ENCODE data around the gene FXYD4. TPM values are rescaled to one million over a fixed set of nuclear protein-coding genes. Genes with fewer than 3 reads are reported as not detected.

FXYD4 gene
- total and polyA plus RNA-seq, 4 experiments from 2014 or later: not detected

GRCh38 chr10:43386981-43387677, 15.7 kb downstream of the FXYD4 start:
- Mint-ChIP-seq H3K36me3 (peaks cover 45 to 73% of the 10 kb centered on the region in 2 donors), H3K27me3 (no peaks in the 10 kb centered on the region), H3K9me3 (no peaks in the 10 kb centered on the region), H3K4me1 (peaks cover 42 to 74% (median 56%) of the 10 kb centered on the region in 4 donors), H3K4me3 (peak overlapping the region in 1 of 8 donors; percentile 36), H3K27ac (peak overlapping the region; percentile 60 to 90 (median 81))
- no peak overlapping the region for H3K4me3 ChIP-seq (ENCODE audit: low read length in 2 of 2)
- POLR2A ChIA-PET (ENCODE audit: partially characterized antibody): interaction anchor here (0.6 to 1.2 kb wide), 3 partner anchors 13 to 108 kb away, joined by 3 read pairs; no protein-coding TSS in a partner anchor
- no peak for DNase-seq
- peaks cover 47% of the 10 kb centered on the region for H3K4me1 ChIP-seq (ENCODE audit: insufficient read depth, low read length)
- H3K27me3 ChIP-seq (ENCODE audit: insufficient read depth, low read length): no peaks in the 10 kb centered on the region
- H3K27ac ChIP-seq (ENCODE audit: low read depth, low read length): peak overlapping the region; percentile 10
- no peaks in the 10 kb centered on the region for H3K9me3 ChIP-seq (ENCODE audit: control insufficient read depth in 1 of 2, low read length in 2 of 2)
- H3K36me3 ChIP-seq (ENCODE audit: insufficient read depth, low read length): peaks cover 70% of the 10 kb centered on the region
- CTCF ChIA-PET (ENCODE audit: partially characterized antibody): interaction anchor here (1.2 kb wide), 1 partner anchor 75 kb away, joined by 4 read pairs; no protein-coding TSS in a partner anchor
- intact Hi-C loops (cut with micrococcal nuclease): loop anchor here (1.0 kb wide), 1 partner anchor 9 kb away; no protein-coding TSS in a partner anchor

GRCh38 chr10:43387678-43388032, 16.2 kb downstream of the FXYD4 start:
- CTCF ChIA-PET (ENCODE audit: partially characterized antibody): interaction anchor here (1.2 kb wide), 1 partner anchor 75 kb away, joined by 4 read pairs; no protein-coding TSS in a partner anchor
- peaks cover 75% of the 10 kb centered on the region for H3K36me3 ChIP-seq (ENCODE audit: insufficient read depth, low read length)

GRCh38 chr10:43389867-43390266, 18.4 kb downstream of the FXYD4 start:
- Histone ChIP-seq H3K27me3 (ENCODE audit: insufficient read depth, low read length) (no peaks in the 10 kb centered on the region), H3K36me3 (ENCODE audit: insufficient read depth, low read length) (peaks cover 93% of the 10 kb centered on the region), H3K9me3 (ENCODE audit: control insufficient read depth in 1 of 2, low read length in 2 of 2) (no peaks in the 10 kb centered on the region), H3K4me3 (ENCODE audit: low read length in 2 of 2) (no peak overlapping the region), H3K27ac (ENCODE audit: low read depth, low read length) (no peak overlapping the region), H3K4me1 (ENCODE audit: insufficient read depth, low read length) (peaks cover 72% of the 10 kb centered on the region)
- CTCF ChIA-PET (ENCODE audit: partially characterized antibody): interaction anchor here (0.7 to 2.7 kb wide), 7 partner anchors 8 to 252 kb away, joined by 3 to 12 read pairs (median 7); partner anchors contain the start of genes CSGALNACT2 and ZNF487
- H3K4me1 Mint-ChIP-seq: peaks cover 58 to 89% (median 68%) of the 10 kb centered on the region in 4 donors
- DNase-seq: no peak
- peak overlapping the region in 1 of 8 donors; percentile 5 for H3K4me3 Mint-ChIP-seq
- peak overlapping the region; percentile 53 to 89 (median 81) for H3K27ac Mint-ChIP-seq
- intact Hi-C loops (cut with micrococcal nuclease): no loop called here
- peaks cover 64 to 91% of the 10 kb centered on the region in 2 donors for H3K36me3 Mint-ChIP-seq
- no peaks in the 10 kb centered on the region for H3K27me3 Mint-ChIP-seq
- POLR2A ChIA-PET (ENCODE audit: partially characterized antibody): interaction anchor here (1.2 to 13.4 kb wide), 2 partner anchors 19 to 47 kb away, joined by 5 to 250 read pairs; partner anchors contain the start of genes HNRNPF and ZNF487
- H3K9me3 Mint-ChIP-seq: no peaks in the 10 kb centered on the region

More at GRCh38 chr10:43387678-43388032, 16.2 kb downstream of the FXYD4 start:
- Histone ChIP-seq H3K4me1 (ENCODE audit: insufficient read depth, low read length) (peaks cover 50% of the 10 kb centered on the region), H3K27me3 (ENCODE audit: insufficient read depth, low read length) (no peaks in the 10 kb centered on the region), H3K27ac (ENCODE audit: low read depth, low read length) (peak overlapping the region; percentile 10), H3K9me3 (ENCODE audit: control insufficient read depth in 1 of 2, low read length in 2 of 2) (no peaks in the 10 kb centered on the region), H3K4me3 (ENCODE audit: low read length in 2 of 2) (no peak overlapping the region)
- no peak for DNase-seq
- H3K9me3 Mint-ChIP-seq: no peaks in the 10 kb centered on the region
- peak overlapping the region in 6 of 7 donors; percentile 19 to 90 (median 82) for H3K27ac Mint-ChIP-seq
- H3K4me3 Mint-ChIP-seq: peak overlapping the region in 1 of 8 donors; percentile 31
- H3K27me3 Mint-ChIP-seq: no peaks in the 10 kb centered on the region
- intact Hi-C loops (cut with micrococcal nuclease): no loop called here
- peaks cover 46 to 79% (median 60%) of the 10 kb centered on the region in 4 donors for H3K4me1 Mint-ChIP-seq
- peaks cover 50 to 78% of the 10 kb centered on the region in 2 donors for H3K36me3 Mint-ChIP-seq
- POLR2A ChIA-PET (ENCODE audit: partially characterized antibody): interaction anchor here (0.6 to 1.0 kb wide), 3 partner anchors 12 to 108 kb away, joined by 3 to 4 read pairs (median 3); no protein-coding TSS in a partner anchor

- Mint-ChIP-seq H3K27me3 (no peaks in the 10 kb centered on the region), H3K4me1 (peaks cover 62 to 94% (median 72%) of the 10 kb centered on the region in 4 donors), H3K36me3 (peaks cover 68 to 93% of the 10 kb centered on the region in 2 donors), H3K27ac (peak overlapping the region; percentile 53 to 86 (median 80)), H3K9me3 (no peaks in the 10 kb centered on the region), H3K4me3 (peak overlapping the region in 4 of 8 donors; percentile 3 to 28 (median 13))
- H3K4me3 ChIP-seq (ENCODE audit: low read length in 2 of 2): no peak overlapping the region
- H3K27me3 ChIP-seq (ENCODE audit: insufficient read depth, low read length): no peaks in the 10 kb centered on the region
- ChIA-PET CTCF (ENCODE audit: partially characterized antibody) (interaction anchor here (0.7 to 2.7 kb wide), 10 partner anchors 8 to 252 kb away, joined by 3 to 12 read pairs (median 4); partner anchors contain the start of genes CSGALNACT2 and ZNF487), POLR2A (ENCODE audit: partially characterized antibody) (interaction anchor here (1.2 to 13.4 kb wide), 2 partner anchors 19 to 46 kb away, joined by 5 to 250 read pairs; partner anchors contain the start of genes HNRNPF and ZNF487)
- H3K4me1 ChIP-seq (ENCODE audit: insufficient read depth, low read length): peaks cover 77% of the 10 kb centered on the region
- intact Hi-C loops (cut with micrococcal nuclease): no loop called here
- H3K36me3 ChIP-seq (ENCODE audit: insufficient read depth, low read length): peaks cover 88% of the 10 kb centered on the region
- DNase-seq: no peak
- no peaks in the 10 kb centered on the region for H3K9me3 ChIP-seq (ENCODE audit: control insufficient read depth in 1 of 2, low read length in 2 of 2)
- no peak overlapping the region for H3K27ac ChIP-seq (ENCODE audit: low read depth, low read length)
These were observed 18.9 kb downstream of the FXYD4 start for GRCh38 chr10:43390333-43390732.

- CTCF ChIA-PET (ENCODE audit: partially characterized antibody): interaction anchor here (0.9 to 2.7 kb wide), 10 partner anchors 9 to 125 kb away, joined by 3 to 12 read pairs (median 4); partner anchors contain the start of gene ZNF487
- peak in 4 of 5 donors; percentile 36 to 54 (median 42) for DNase-seq
- POLR2A ChIA-PET (ENCODE audit: partially characterized antibody): interaction anchor here (1.2 to 13.4 kb wide), 2 partner anchors 18 to 46 kb away, joined by 5 to 250 read pairs; partner anchors contain the start of genes HNRNPF and ZNF487
These were observed 19.3 kb downstream of the FXYD4 start for GRCh38 chr10:43390759-43391158.

GRCh38 chr10:43391496-43391895, 20.1 kb downstream of the FXYD4 start:
- Mint-ChIP-seq H3K27me3 (no peaks in the 10 kb centered on the region), H3K9me3 (no peaks in the 10 kb centered on the region), H3K27ac (peak overlapping the region in 6 of 7 donors; percentile 50 to 95 (median 82)), H3K4me3 (peak overlapping the region in 3 of 8 donors; percentile 15 to 49 (median 47)), H3K4me1 (peaks cover 60 to 98% (median 78%) of the 10 kb centered on the region in 4 donors), H3K36me3 (peaks cover 65 to 97% of the 10 kb centered on the region in 2 donors)
- H3K27ac ChIP-seq (ENCODE audit: low read depth, low read length): peak overlapping the region; percentile 3
- H3K4me3 ChIP-seq (ENCODE audit: low read length in 2 of 2): no peak overlapping the region
- CTCF ChIA-PET (ENCODE audit: partially characterized antibody): interaction anchor here (1.3 to 2.7 kb wide), 6 partner anchors 42 to 125 kb away, joined by 3 to 12 read pairs (median 4); partner anchors contain the start of gene ZNF487
- H3K27me3 ChIP-seq (ENCODE audit: insufficient read depth, low read length): no peaks in the 10 kb centered on the region
- H3K36me3 ChIP-seq (ENCODE audit: insufficient read depth, low read length): peaks cover 76% of the 10 kb centered on the region
- intact Hi-C loops (cut with micrococcal nuclease): no loop called here
- no peaks in the 10 kb centered on the region for H3K9me3 ChIP-seq (ENCODE audit: control insufficient read depth in 1 of 2, low read length in 2 of 2)
- POLR2A ChIA-PET (ENCODE audit: partially characterized antibody): interaction anchor here (13.4 kb wide), 1 partner anchor 17 kb away, joined by 250 read pairs; the partner anchor contains the start of gene HNRNPF
- H3K4me1 ChIP-seq (ENCODE audit: insufficient read depth, low read length): peaks cover 82% of the 10 kb centered on the region
- DNase-seq: no peak

More at GRCh38 chr10:43390759-43391158, 19.3 kb downstream of the FXYD4 start:
- Histone ChIP-seq H3K27me3 (ENCODE audit: insufficient read depth, low read length) (no peaks in the 10 kb centered on the region), H3K4me3 (ENCODE audit: low read length in 2 of 2) (no peak overlapping the region), H3K4me1 (ENCODE audit: insufficient read depth, low read length) (peaks cover 81% of the 10 kb centered on the region), H3K27ac (ENCODE audit: low read depth, low read length) (no peak overlapping the region), H3K36me3 (ENCODE audit: insufficient read depth, low read length) (peaks cover 84% of the 10 kb centered on the region), H3K9me3 (ENCODE audit: control insufficient read depth in 1 of 2, low read length in 2 of 2) (no peaks in the 10 kb centered on the region)
- H3K27ac Mint-ChIP-seq: peak overlapping the region; percentile 53 to 86 (median 80)
- H3K9me3 Mint-ChIP-seq: no peaks in the 10 kb centered on the region
- H3K4me3 Mint-ChIP-seq: peak overlapping the region in 2 of 8 donors; percentile 3 to 6
- peaks cover 68 to 93% of the 10 kb centered on the region in 2 donors for H3K36me3 Mint-ChIP-seq
- no peaks in the 10 kb centered on the region for H3K27me3 Mint-ChIP-seq
- H3K4me1 Mint-ChIP-seq: peaks cover 63 to 94% (median 77%) of the 10 kb centered on the region in 4 donors
- intact Hi-C loops (cut with micrococcal nuclease): no loop called here

All from CD4-positive, alpha-beta memory T cell (primary cell).